Colonic mucosa (tissue), 4 donors: ENCODE measurements around the gene GNAI2. TPM values are rescaled to one million over a fixed set of nuclear protein-coding genes. Genes with fewer than 3 reads are reported as not detected.
"Not testable (repeated sequence)": the region's sequence is repeated elsewhere in the genome, so short reads cannot be mapped to it uniquely, and the experiment has no call there.

Experiments
- DNase-seq: peaks from one replicate; pipeline ENCODE4 v3.0.0-alpha.2; 2020
- H3K27ac ChIP-seq: fragments of 200-600 bp; one replicate; pipeline ENCODE4 v1.8.0; 2021
- H3K27me3 ChIP-seq: fragments of 200-600 bp; one replicate; pipeline ENCODE4 v1.8.0; 2021
- H3K36me3 ChIP-seq: fragments of 200-600 bp; one replicate; pipeline ENCODE4 v1.8.0; 2021
- H3K4me1 ChIP-seq: fragments of 200-600 bp; one replicate; pipeline ENCODE4 v1.8.0; 2021; ENCODE audit warnings: mild to moderate bottlenecking
- H3K4me3 ChIP-seq: fragments of 200-600 bp; one replicate; pipeline ENCODE4 v1.8.0; 2021
- H3K9ac ChIP-seq, 2 donors: one replicate each; pipeline ENCODE4 v1.7.0; 2013; ENCODE audit warnings: control low read depth in 2 of 2, low read depth in 2 of 2, low read length in 2 of 2
- H3K9me3 ChIP-seq: fragments of 200-600 bp; one replicate; pipeline ENCODE4 v1.8.0; 2021
- intact Hi-C: fragments of 100-400 bp; cut with DNase I; formaldehyde crosslinking; loops from one replicate; pipeline ENCODE4 v1.14.1; 2022
- total RNA-seq, 2 donors: library from RNA; stranded (reverse); fragmentation: NEBNext Ultra II Directional in 1 of 2; extraction: Animal tissue kit (Norgen Biotek cat#: 25700) in 1 of 2; gene quantifications; one replicate each; pipeline ENCODE4 v1.2.1, GENCODE V29; 2021
- TF ChIP-seq, protein P1 (sequence below): fragments of 200-600 bp; IDR thresholded peaks from one replicate; pipeline ENCODE4 v1.8.0; 2022; ENCODE audit warnings: antibody characterized with exemption, mild to moderate bottlenecking
- donor health status: healthy.
- donor health status: DM: no; HTN: no; CAD: no.
- donor health status: DM: no; HTN: no; CAD: no.

The GNAI2 gene
- total RNA-seq, 2 donors from 2014 or later: 48.7 to 77.4 TPM

DNA sequence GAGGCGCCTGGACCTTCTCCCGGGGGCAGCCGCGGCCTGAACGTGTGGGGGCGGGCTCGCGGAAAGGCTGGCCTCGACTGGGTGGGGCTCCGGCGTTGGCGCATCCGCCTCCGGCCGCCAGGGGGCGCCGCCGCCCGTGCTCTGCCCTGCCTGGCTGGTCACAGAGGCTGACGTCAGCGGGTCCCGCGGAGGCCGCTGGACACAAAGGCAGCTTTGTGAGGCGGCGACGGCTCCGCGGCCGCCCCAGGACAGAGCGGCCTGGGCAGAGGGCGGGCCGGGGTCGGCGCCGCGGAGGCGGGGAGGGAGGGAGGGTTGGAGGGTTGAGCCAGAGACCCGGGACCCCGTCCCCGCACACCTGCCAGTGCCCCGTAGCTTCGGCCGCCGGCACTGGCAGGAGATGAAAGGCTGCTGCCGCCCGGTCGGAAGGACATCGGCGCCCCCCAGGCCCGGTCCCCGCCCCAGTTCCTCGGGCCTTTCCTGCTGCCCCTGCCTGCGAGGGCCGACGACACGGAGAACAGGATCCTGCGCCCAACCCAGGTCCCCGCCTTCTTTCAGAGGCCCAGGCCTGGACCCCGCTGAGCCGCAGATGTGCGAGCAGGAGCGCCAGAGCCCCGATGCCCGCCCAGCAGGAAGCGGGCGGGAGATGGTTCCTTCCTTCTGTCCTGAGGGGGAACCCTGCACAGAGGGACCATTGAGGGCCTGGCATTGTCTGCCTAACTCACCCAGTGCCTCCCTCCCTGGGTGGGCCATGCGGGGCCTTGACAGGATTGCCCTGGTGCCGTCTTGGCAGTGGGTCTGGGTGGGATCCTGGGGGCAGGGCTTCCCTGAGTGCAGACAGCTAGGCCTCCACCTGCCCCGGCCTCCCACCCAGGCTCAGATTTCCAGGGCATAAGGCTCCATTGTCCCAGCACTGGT lies 24.3 kb downstream of the GNAI2 start:
- peak; percentile 92 for DNase-seq
- Histone ChIP-seq H3K36me3 (peaks cover 8% of the 10 kb centered on the region), H3K4me1 (peaks cover 4% of the 10 kb centered on the region), H3K27ac (peak overlapping the region; percentile 90), H3K27me3 (no peaks in the 10 kb centered on the region), H3K9me3 (no peaks in the 10 kb centered on the region), H3K4me3 (peak overlapping the region; percentile 64), H3K9ac (peak overlapping the region; percentile 81 to 86)
- intact Hi-C loops: no loop called here
- TF ChIP-seq, protein P1, sequence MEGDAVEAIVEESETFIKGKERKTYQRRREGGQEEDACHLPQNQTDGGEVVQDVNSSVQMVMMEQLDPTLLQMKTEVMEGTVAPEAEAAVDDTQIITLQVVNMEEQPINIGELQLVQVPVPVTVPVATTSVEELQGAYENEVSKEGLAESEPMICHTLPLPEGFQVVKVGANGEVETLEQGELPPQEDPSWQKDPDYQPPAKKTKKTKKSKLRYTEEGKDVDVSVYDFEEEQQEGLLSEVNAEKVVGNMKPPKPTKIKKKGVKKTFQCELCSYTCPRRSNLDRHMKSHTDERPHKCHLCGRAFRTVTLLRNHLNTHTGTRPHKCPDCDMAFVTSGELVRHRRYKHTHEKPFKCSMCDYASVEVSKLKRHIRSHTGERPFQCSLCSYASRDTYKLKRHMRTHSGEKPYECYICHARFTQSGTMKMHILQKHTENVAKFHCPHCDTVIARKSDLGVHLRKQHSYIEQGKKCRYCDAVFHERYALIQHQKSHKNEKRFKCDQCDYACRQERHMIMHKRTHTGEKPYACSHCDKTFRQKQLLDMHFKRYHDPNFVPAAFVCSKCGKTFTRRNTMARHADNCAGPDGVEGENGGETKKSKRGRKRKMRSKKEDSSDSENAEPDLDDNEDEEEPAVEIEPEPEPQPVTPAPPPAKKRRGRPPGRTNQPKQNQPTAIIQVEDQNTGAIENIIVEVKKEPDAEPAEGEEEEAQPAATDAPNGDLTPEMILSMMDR: peak; percentile 96

DNA sequence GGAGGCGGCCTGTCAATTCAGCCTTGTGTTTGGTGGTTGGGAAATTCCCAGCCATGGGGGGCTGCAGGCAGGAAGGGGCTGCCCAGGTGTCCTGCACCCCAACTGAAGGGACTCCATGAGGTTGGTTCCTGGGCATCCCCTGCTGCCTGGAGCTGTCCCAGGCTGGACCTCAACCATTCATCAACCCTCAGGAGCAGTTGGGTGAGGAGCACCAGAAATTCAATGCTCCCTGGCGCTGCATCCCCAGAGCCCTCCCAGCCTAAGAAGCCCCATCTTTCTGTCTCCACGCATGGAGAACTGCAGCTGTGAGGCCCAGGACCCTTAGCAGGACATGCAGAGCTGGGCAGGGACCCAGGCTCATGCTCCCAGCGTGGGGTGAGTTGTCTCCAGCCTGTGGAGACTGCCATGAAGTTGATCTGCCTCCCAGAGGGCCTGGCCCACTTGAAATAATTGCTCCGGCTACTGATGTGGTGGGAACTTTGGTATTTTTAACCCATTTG lies 25.0 kb downstream of the GNAI2 start:
- peak overlapping the region; percentile 81 to 86 for H3K9ac ChIP-seq
- TF ChIP-seq, protein P1: no peak
- H3K4me1 ChIP-seq: peaks cover 4% of the 10 kb centered on the region
- peaks cover 8% of the 10 kb centered on the region for H3K36me3 ChIP-seq
- peak overlapping the region; percentile 90 for H3K27ac ChIP-seq
- peak overlapping the region; percentile 64 for H3K4me3 ChIP-seq
- intact Hi-C loops: no loop called here
- no peaks in the 10 kb centered on the region for H3K9me3 ChIP-seq
- no peaks in the 10 kb centered on the region for H3K27me3 ChIP-seq
- DNase-seq: no peak

GRCh38 chr3:50261505-50261904 lies 25.5 kb downstream of the GNAI2 start:
- no peak for DNase-seq
- peaks cover 3% of the 10 kb centered on the region for H3K36me3 ChIP-seq
- intact Hi-C loops: no loop called here
- H3K9ac ChIP-seq: peak overlapping the region; percentile 27 to 81
- TF ChIP-seq, protein P1: no peak
- peak overlapping the region; percentile 90 for H3K27ac ChIP-seq
- no peaks in the 10 kb centered on the region for H3K9me3 ChIP-seq
- peaks cover 4% of the 10 kb centered on the region for H3K4me1 ChIP-seq
- H3K4me3 ChIP-seq: no peak overlapping the region
- no peaks in the 10 kb centered on the region for H3K27me3 ChIP-seq

- H3K4me3 ChIP-seq, H3K36me3 ChIP-seq, H3K9me3 ChIP-seq, H3K27ac ChIP-seq, H3K9ac ChIP-seq, H3K27me3 ChIP-seq, DNase-seq, H3K4me1 ChIP-seq, intact Hi-C loops: not testable (repeated sequence)
Measured at GRCh38 chr3:50262200-50262599, 26.2 kb downstream of the GNAI2 start.

- intact Hi-C loops: no loop called here
Measured at GRCh38 chr3:50262778-50263177, 26.8 kb downstream of the GNAI2 start.

More at GRCh38 chr3:50262778-50263177, 26.8 kb downstream of the GNAI2 start:
- Histone ChIP-seq H3K27ac (no peak overlapping the region), H3K36me3 (no peaks in the 10 kb centered on the region), H3K27me3 (no peaks in the 10 kb centered on the region), H3K9me3 (no peaks in the 10 kb centered on the region), H3K4me3 (no peak overlapping the region), H3K4me1 (peaks cover 7% of the 10 kb centered on the region), H3K9ac (no peak overlapping the region)
- no peak for DNase-seq
- TF ChIP-seq, protein P1: no peak
